Keratinocyte (primary cell): ENCODE data around the gene KRTAP5-8. TPM values are rescaled to one million over a fixed set of nuclear protein-coding genes. Genes with fewer than 3 reads are reported as not detected.

Experiments used
- DNase-seq: peaks from one replicate; pipeline ENCODE4 v3.0.0-alpha.2; 2011; ENCODE audit warnings: low read depth, missing footprints, low spot score
- FAIRE-seq: peaks from 2 replicates; lab custom pipeline; 2011; peaks lifted over from hg19 to GRCh38; lab: Jason Lieb, UNC
- H2AFZ ChIP-seq: 2 replicates; pipeline ENCODE4 v1.6.0; 2012; ENCODE audit warnings: low read length, control low read depth, inconsistent platforms; ENCODE audit not compliant: control insufficient read depth
- H3K27ac ChIP-seq: 2 replicates; pipeline ENCODE4 v1.5.1; 2011; ENCODE audit warnings: low read length; ENCODE audit not compliant: control insufficient read depth, insufficient read depth
- H3K27me3 ChIP-seq: 3 replicates; pipeline ENCODE4 v1.6.0; 2011; ENCODE audit warnings: low read length; ENCODE audit not compliant: control insufficient read depth, insufficient read depth; ENCODE audit errors: extremely low read depth
- H3K36me3 ChIP-seq, 2 experiments: 2 replicates in 1 of 2; 3 replicates in 1 of 2; pipeline ENCODE4 v1.5.1; 2011; ENCODE audit warnings: low read length in 2 of 2, mild to moderate bottlenecking in 1 of 2; ENCODE audit not compliant: control insufficient read depth in 2 of 2, insufficient read depth in 2 of 2; ENCODE audit errors: extremely low read depth in 1 of 2
- H3K4me1 ChIP-seq: 3 replicates; pipeline ENCODE4 v1.5.1; 2011; ENCODE audit warnings: low read length; ENCODE audit not compliant: control insufficient read depth, insufficient read depth; ENCODE audit errors: extremely low read depth
- H3K4me2 ChIP-seq: 3 replicates; pipeline ENCODE4 v1.6.0; 2011; ENCODE audit warnings: low read depth, low read length; ENCODE audit not compliant: control insufficient read depth, insufficient read depth; ENCODE audit errors: extremely low read depth
- H3K4me3 ChIP-seq, 3 experiments: fragments of 200-600 bp in 1 of 3; sonication (generic) in 1 of 3; 2 replicates in 2 of 3; 3 replicates in 1 of 3; pipeline ENCODE4 v1.5.1; 2011 to 2016; ENCODE audit warnings: low read length in 3 of 3, mild to moderate bottlenecking in 3 of 3, control low read depth in 2 of 3, inconsistent platforms in 1 of 3, low read depth in 1 of 3, mixed read lengths in 1 of 3, mixed run types in 1 of 3, moderate library complexity in 1 of 3; ENCODE audit not compliant: control insufficient read depth in 2 of 3, insufficient read depth in 2 of 3; ENCODE audit errors: extremely low read depth in 1 of 3
- H3K79me2 ChIP-seq: 2 replicates; pipeline ENCODE4 v1.6.0; 2012; ENCODE audit warnings: low read length; ENCODE audit not compliant: control insufficient read depth, insufficient read depth
- H3K9ac ChIP-seq: 3 replicates; pipeline ENCODE4 v1.6.0; 2011; ENCODE audit warnings: low read length; ENCODE audit not compliant: control insufficient read depth, insufficient read depth; ENCODE audit errors: extremely low read depth
- H3K9me1 ChIP-seq: 3 replicates; pipeline ENCODE4 v1.6.0; 2011; ENCODE audit warnings: low read length; ENCODE audit not compliant: control insufficient read depth, insufficient read depth; ENCODE audit errors: extremely low read depth
- H3K9me3 ChIP-seq: 2 replicates; pipeline ENCODE4 v1.5.1; 2012; ENCODE audit warnings: low read depth, low read length; ENCODE audit not compliant: control insufficient read depth
- H4K20me1 ChIP-seq: 3 replicates; pipeline ENCODE4 v1.6.0; 2011; ENCODE audit warnings: low read length; ENCODE audit not compliant: control insufficient read depth, insufficient read depth; ENCODE audit errors: extremely low read depth
- CTCF ChIP-seq, 3 experiments: IDR thresholded peaks in 1 of 3; conservative IDR thresholded peaks in 1 of 3; optimal IDR thresholded peaks in 1 of 3; 2 replicates in 2 of 3; 3 replicates in 1 of 3; pipeline versions ENCODE3 to v1.5.1; 2011; ENCODE audit warnings: low read length in 3 of 3, mild to moderate bottlenecking in 3 of 3, moderate library complexity in 2 of 3, control low read depth in 1 of 3, inconsistent platforms in 1 of 3; ENCODE audit not compliant: insufficient read depth in 2 of 3; ENCODE audit errors: extremely low read depth in 1 of 3
- EZH2 ChIP-seq: IDR thresholded peaks from one replicate; pipeline ENCODE4 v1.6.1; 2012; ENCODE audit warnings: inconsistent platforms, mild to moderate bottlenecking, low read length, moderate library complexity
- dilution Hi-C: fragments of 300-500 bp; cut with MboI; formaldehyde crosslinking; loops from one replicate; pipeline ENCODE4 v1.7.0; 2020; ENCODE audit warnings: low sequenced_read_pairs; ENCODE audit not compliant: extremely low pct_ligation_motif_present
- polyA plus RNA-seq, 5 experiments: library from polyadenylated mRNA; depleted of rRNA in 3 of 5; stranded (reverse) in 3 of 5; stranded (forward) in 1 of 5; unstranded in 1 of 5; fragments of >200 nt; gene quantifications; 1 replicate in 1 of 5; 2 replicates in 3 of 5; 3 replicates in 1 of 5; pipeline versions ENCODE4 v1.2.1 to v1.2.3, GENCODE V29; 2011 to 2012; ENCODE audit warnings: missing spikeins in 2 of 5, low read depth in 1 of 5, low replicate concordance in 1 of 5

The KRTAP5-8 gene
- polyA plus RNA-seq, 1 donor (not counting 4 experiments of a cell fraction or from before 2014, with no cell fraction given), result not detected

GRCh38 chr11:71491940-71492339, 45.9 kb upstream of the KRTAP5-8 start:
- peaks cover 2% of the 10 kb centered on the region for H3K9me1 ChIP-seq
- H3K4me1 ChIP-seq, result peaks cover 21% of the 10 kb centered on the region
- no peaks in the 10 kb centered on the region for H4K20me1 ChIP-seq
- no peak overlapping the region for H3K27ac ChIP-seq
- no peak overlapping the region for H3K9ac ChIP-seq
- no peak overlapping the region for H2AFZ ChIP-seq
- dilution Hi-C loops, result no loop called here
- H3K79me2 ChIP-seq, result no peaks in the 10 kb centered on the region
- no peak overlapping the region for H3K4me3 ChIP-seq
- no peaks in the 10 kb centered on the region for H3K27me3 ChIP-seq
- H3K36me3 ChIP-seq, result peaks cover 21 to 33% of the 10 kb centered on the region in 2 experiments
- no peak for TF ChIP-seq EZH2
- TF ChIP-seq CTCF (optimal IDR thresholded peaks at IDR 0.05 in 1 of 3, IDR thresholded peaks at IDR 0.05 in 1 of 3, conservative IDR thresholded peaks at IDR 0.05 in 1 of 3; ENCODE audit: extremely low read depth in 1 of 3, insufficient read depth in 2 of 3, low read length in 3 of 3), result no peak
- no peak for FAIRE-seq
- H3K4me2 ChIP-seq, result no peak overlapping the region
- no peaks in the 10 kb centered on the region for H3K9me3 ChIP-seq
- no peak for DNase-seq

GRCh38 chr11:71495286-71496230, 42.3 kb upstream of the KRTAP5-8 start:
- Histone ChIP-seq H3K4me2 (no peak overlapping the region), H3K27me3 (no peaks in the 10 kb centered on the region), H3K36me3 (peaks cover 36 to 40% of the 10 kb centered on the region in 2 experiments), H3K9me3 (no peaks in the 10 kb centered on the region), H3K9ac (no peak overlapping the region), H3K9me1 (no peaks in the 10 kb centered on the region), H4K20me1 (no peaks in the 10 kb centered on the region), H3K27ac (no peak overlapping the region), H3K4me3 (no peak overlapping the region), H2AFZ (no peak overlapping the region), H3K79me2 (no peaks in the 10 kb centered on the region), H3K4me1 (no peaks in the 10 kb centered on the region)
- dilution Hi-C loops, result no loop called here
- no peak for TF ChIP-seq CTCF (optimal IDR thresholded peaks at IDR 0.05 in 1 of 3, IDR thresholded peaks at IDR 0.05 in 1 of 3, conservative IDR thresholded peaks at IDR 0.05 in 1 of 3; ENCODE audit: extremely low read depth in 1 of 3, insufficient read depth in 2 of 3, low read length in 3 of 3)
- no peak for TF ChIP-seq EZH2
- no peak for FAIRE-seq
- DNase-seq, result no peak
